ENCODE results near the gene RNU6-9. TPM values are rescaled to one million over a fixed set of nuclear protein-coding genes. Genes with fewer than 3 reads are reported as not detected.

RNU6-9 gene
- total and polyA plus RNA-seq, 7 donors: not detected

- 85 to 92% methylated on average over 54 of the region's 54 CpGs for WGBS, 2 donors
- TF ChIP-seq POLR2A (IDR thresholded peaks at IDR 0.05) (no peak), POLR2AphosphoS5 (IDR thresholded peaks at IDR 0.05) (no peak), EP300 (IDR thresholded peaks at IDR 0.05) (no peak)
- TF ChIP-seq, protein P1, sequence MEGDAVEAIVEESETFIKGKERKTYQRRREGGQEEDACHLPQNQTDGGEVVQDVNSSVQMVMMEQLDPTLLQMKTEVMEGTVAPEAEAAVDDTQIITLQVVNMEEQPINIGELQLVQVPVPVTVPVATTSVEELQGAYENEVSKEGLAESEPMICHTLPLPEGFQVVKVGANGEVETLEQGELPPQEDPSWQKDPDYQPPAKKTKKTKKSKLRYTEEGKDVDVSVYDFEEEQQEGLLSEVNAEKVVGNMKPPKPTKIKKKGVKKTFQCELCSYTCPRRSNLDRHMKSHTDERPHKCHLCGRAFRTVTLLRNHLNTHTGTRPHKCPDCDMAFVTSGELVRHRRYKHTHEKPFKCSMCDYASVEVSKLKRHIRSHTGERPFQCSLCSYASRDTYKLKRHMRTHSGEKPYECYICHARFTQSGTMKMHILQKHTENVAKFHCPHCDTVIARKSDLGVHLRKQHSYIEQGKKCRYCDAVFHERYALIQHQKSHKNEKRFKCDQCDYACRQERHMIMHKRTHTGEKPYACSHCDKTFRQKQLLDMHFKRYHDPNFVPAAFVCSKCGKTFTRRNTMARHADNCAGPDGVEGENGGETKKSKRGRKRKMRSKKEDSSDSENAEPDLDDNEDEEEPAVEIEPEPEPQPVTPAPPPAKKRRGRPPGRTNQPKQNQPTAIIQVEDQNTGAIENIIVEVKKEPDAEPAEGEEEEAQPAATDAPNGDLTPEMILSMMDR (IDR thresholded peaks at IDR 0.05): no peak
- peak overlapping the region in 2 of 4 donors; percentile 27 to 49 for H3K27ac ChIP-seq
- H3K36me3 ChIP-seq: no peaks in the 10 kb centered on the region
- no peaks in the 10 kb centered on the region for H3K9me3 ChIP-seq
- intact Hi-C loops (cut with DNase I): no loop called here
- peaks cover 0 to 15% (median 12%) of the 10 kb centered on the region in 4 donors for H3K4me1 ChIP-seq
- no peak for DNase-seq
- H3K27me3 ChIP-seq: peaks cover 0 to under 1% (median 0%) of the 10 kb centered on the region in 3 donors
- H3K4me3 ChIP-seq: peak overlapping the region in 1 of 4 donors; percentile 87
Observed at GRCh38 chr19:911197-912033, 18.1 kb downstream of the RNU6-9 start.

DNA sequence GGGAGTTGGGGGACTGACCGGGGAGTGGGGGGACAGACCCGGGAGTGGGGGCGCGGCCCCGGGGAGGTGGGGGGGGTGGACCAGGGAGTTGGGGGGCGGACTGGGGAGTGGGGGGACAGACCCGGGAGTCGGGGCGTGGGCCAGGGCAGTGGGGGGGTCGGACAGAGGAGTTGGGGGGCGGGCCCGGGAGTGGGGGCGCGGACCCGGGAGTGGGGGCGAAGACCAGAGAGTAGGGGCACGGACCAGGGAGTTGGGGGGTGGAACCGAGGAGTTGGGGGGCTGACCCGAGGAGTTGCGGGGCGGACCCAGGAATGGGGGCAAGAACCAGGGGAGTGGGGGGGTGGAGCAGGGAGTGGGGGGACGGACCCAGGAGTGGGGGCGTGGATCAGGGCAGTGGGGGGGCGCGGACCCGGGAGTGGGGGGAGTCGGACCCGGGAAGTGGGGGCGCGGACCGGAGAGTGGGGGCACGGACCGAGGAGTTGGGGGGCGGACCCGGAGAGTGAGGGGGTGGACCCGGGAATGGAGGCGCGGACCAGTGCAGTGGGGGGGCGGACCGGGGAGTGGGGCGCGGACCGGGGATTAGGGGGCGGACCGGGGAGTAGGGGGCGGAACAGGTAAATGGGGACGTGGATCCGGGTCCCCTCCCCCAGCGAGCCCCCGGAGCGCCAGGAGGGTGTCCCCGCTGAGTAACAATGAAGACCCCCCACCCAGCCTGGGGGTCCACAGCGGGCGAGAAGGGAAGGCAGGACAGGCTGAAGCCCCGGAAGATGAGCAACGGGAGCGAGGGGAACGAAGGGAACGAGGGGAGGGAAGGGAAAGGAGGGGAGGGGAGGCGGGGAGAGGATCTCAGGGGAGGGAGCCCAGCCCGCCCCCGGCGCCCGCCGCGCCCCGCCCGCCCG, 19.1 kb downstream of the RNU6-9 start:
- intact Hi-C loops (cut with DNase I): no loop called here
- Histone ChIP-seq H3K4me3 (peak overlapping the region; percentile 80 to 99 (median 90)), H3K9me3 (no peaks in the 10 kb centered on the region), H3K27me3 (peaks cover 7 to 11% (median 8%) of the 10 kb centered on the region in 3 donors), H3K4me1 (peaks cover 0 to 23% (median 19%) of the 10 kb centered on the region in 4 donors), H3K27ac (peak overlapping the region; percentile 86 to 94 (median 92)), H3K36me3 (no peaks in the 10 kb centered on the region)
- no peak for TF ChIP-seq POLR2A (IDR thresholded peaks at IDR 0.05)
- TF ChIP-seq EP300 (IDR thresholded peaks at IDR 0.05): no peak
- TF ChIP-seq, protein P1 (IDR thresholded peaks at IDR 0.05): no peak
- TF ChIP-seq POLR2AphosphoS5 (IDR thresholded peaks at IDR 0.05): no peak
- no peak for DNase-seq
- 5 to 11% methylated on average over 69 of the region's 69 CpGs for WGBS, 2 donors

GRCh38 chr19:913080-913748, 19.9 kb downstream of the RNU6-9 start, which contains the start of gene R3HDM4:
R3HDM4 (minus strand) TSS chr19:913219; CDS start chr19:913157, 62 bp downstream.
- peak within 1 kb of the TSS; percentile 86 to 94 (median 92) for H3K27ac ChIP-seq
- peak; percentile 90 for DNase-seq
- H3K36me3 ChIP-seq: no peaks in the 10 kb centered on the region
- 0 to 1% methylated on average over 76 of the region's 76 CpGs for WGBS, 2 donors
- peak within 1 kb of the TSS; percentile 82 to 99 (median 90) for H3K4me3 ChIP-seq
- peaks cover 0 to 31% (median 27%) of the 10 kb centered on the region in 4 donors for H3K4me1 ChIP-seq
- peaks cover 15 to 19% (median 16%) of the 10 kb centered on the region in 3 donors for H3K27me3 ChIP-seq
- TF ChIP-seq EP300 (IDR thresholded peaks at IDR 0.05) (no peak), POLR2AphosphoS5 (IDR thresholded peaks at IDR 0.05) (peak; percentile 76 to 91 (median 86)), POLR2A (IDR thresholded peaks at IDR 0.05) (peak in 1 of 2 donors; percentile 16)
- TF ChIP-seq, protein P1 (IDR thresholded peaks at IDR 0.05): no peak
- intact Hi-C loops (cut with DNase I): no loop called here
- H3K9me3 ChIP-seq: no peaks in the 10 kb centered on the region

- Histone ChIP-seq H3K9me3 (no peaks in the 10 kb centered on the region), H3K4me1 (peaks cover 0 to 57% (median 48%) of the 10 kb centered on the region in 4 donors), H3K27ac (no peak overlapping the region), H3K36me3 (no peaks in the 10 kb centered on the region), H3K4me3 (peak overlapping the region; percentile 1 to 41 (median 26)), H3K27me3 (peaks cover 42 to 52% (median 49%) of the 10 kb centered on the region in 3 donors)
- no peak for DNase-seq
- TF ChIP-seq, protein P1 (IDR thresholded peaks at IDR 0.05): no peak
- TF ChIP-seq POLR2AphosphoS5 (IDR thresholded peaks at IDR 0.05): no peak
- TF ChIP-seq POLR2A (IDR thresholded peaks at IDR 0.05): no peak
- TF ChIP-seq EP300 (IDR thresholded peaks at IDR 0.05): no peak
- 7 to 18% methylated on average over 35 of the region's 35 CpGs for WGBS, 2 donors
- intact Hi-C loops (cut with DNase I): no loop called here
Observed at GRCh38 chr19:916645-917322, 23.5 kb downstream of the RNU6-9 start.
